HCT116 (cell line): ENCODE data around the gene INPP5E.

ENCODE experiments used
- EZH2 ChIP-seq: fragments of 200-600 bp; sonication (generic); IDR thresholded peaks from 2 replicates; pipeline ENCODE4 v1.6.1; 2017; ENCODE audit warnings: antibody characterized with exemption, mixed run types
- MAX ChIP-seq: IDR thresholded peaks from 2 replicates; pipeline ENCODE4 v1.6.1; 2012
- POLR2A ChIP-seq: IDR thresholded peaks from 2 replicates; pipeline ENCODE4 v1.7.0; 2011; ENCODE audit warnings: borderline replicate concordance; ENCODE audit not compliant: insufficient read depth, insufficient read length; ENCODE audit errors: extremely low read depth
- POLR2AphosphoS5 ChIP-seq: IDR thresholded peaks from 2 replicates; pipeline ENCODE4 v1.6.1; 2011; ENCODE audit warnings: mild to moderate bottlenecking, low read depth, low read length, moderate library complexity
- RAD21 ChIP-seq: IDR thresholded peaks from 2 replicates; pipeline ENCODE4 v1.6.1; 2012; ENCODE audit warnings: low read depth, mild to moderate bottlenecking
- SIN3A ChIP-seq: IDR thresholded peaks from 2 replicates; pipeline ENCODE4 v1.6.1; 2012; ENCODE audit warnings: low read depth
- SP1 ChIP-seq: IDR thresholded peaks from 2 replicates; pipeline ENCODE4 v1.6.1; 2012; ENCODE audit warnings: low read depth
- SRF ChIP-seq: IDR thresholded peaks from 2 replicates; pipeline ENCODE4 v1.6.1; 2012; ENCODE audit warnings: low read depth
- YY1 ChIP-seq: IDR thresholded peaks from 2 replicates; pipeline ENCODE4 v1.6.1; 2011; ENCODE audit warnings: low read length, low read depth, moderate library complexity, mild to moderate bottlenecking; ENCODE audit not compliant: insufficient replicate concordance; ENCODE audit errors: extremely low read depth
- TF ChIP-seq, protein P1 (sequence below), 3 experiments: fragments of 200-600 bp in 1 of 3; sonication (generic) in 1 of 3; IDR thresholded peaks in 2 of 3; conservative IDR thresholded peaks in 1 of 3; 2 replicates each; pipeline ENCODE4 v1.5.1; 2012 to 2017; ENCODE audit warnings: low read depth in 2 of 3, low read length in 2 of 3, antibody characterized with exemption in 1 of 3, borderline replicate concordance in 1 of 3, control low read depth in 1 of 3, mild to moderate bottlenecking in 1 of 3, mixed read lengths in 1 of 3, mixed run types in 1 of 3, moderate library complexity in 1 of 3; ENCODE audit not compliant: insufficient read depth in 1 of 3
- TF ChIP-seq, protein P2 (sequence below): IDR thresholded peaks from 2 replicates; pipeline ENCODE4 v1.6.1; 2012; ENCODE audit warnings: low read depth

DNA sequence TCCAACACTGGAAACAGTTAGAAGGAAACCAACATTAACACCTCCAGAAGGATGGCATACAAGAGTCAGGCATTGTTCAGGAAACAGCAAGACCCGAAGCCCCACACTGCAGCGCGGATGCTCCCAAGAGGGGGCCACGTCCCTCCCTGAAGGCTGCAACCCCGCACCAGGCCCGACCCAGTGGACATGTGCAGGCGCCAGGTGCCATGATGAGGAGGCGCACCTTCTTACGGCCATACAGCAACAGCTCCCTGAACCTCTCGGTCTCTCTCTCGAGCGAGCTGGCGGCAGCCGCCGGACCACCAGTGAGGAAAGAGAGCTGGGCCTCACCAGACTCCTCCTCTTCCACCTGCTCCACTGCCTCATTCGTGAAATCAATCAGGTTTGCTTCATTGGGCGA is 23.0 kb upstream of the INPP5E start:
- no peak for TF ChIP-seq SP1
- TF ChIP-seq POLR2AphosphoS5: no peak
- no peak for TF ChIP-seq YY1
- TF ChIP-seq SRF: no peak
- TF ChIP-seq POLR2A: no peak
- TF ChIP-seq, protein P1, sequence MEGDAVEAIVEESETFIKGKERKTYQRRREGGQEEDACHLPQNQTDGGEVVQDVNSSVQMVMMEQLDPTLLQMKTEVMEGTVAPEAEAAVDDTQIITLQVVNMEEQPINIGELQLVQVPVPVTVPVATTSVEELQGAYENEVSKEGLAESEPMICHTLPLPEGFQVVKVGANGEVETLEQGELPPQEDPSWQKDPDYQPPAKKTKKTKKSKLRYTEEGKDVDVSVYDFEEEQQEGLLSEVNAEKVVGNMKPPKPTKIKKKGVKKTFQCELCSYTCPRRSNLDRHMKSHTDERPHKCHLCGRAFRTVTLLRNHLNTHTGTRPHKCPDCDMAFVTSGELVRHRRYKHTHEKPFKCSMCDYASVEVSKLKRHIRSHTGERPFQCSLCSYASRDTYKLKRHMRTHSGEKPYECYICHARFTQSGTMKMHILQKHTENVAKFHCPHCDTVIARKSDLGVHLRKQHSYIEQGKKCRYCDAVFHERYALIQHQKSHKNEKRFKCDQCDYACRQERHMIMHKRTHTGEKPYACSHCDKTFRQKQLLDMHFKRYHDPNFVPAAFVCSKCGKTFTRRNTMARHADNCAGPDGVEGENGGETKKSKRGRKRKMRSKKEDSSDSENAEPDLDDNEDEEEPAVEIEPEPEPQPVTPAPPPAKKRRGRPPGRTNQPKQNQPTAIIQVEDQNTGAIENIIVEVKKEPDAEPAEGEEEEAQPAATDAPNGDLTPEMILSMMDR (IDR thresholded peaks at IDR 0.05 in 2 of 3, conservative IDR thresholded peaks at IDR 0.05 in 1 of 3; ENCODE audit: borderline replicate concordance in 1 of 3, insufficient read depth in 1 of 3, low read depth in 2 of 3, low read length in 2 of 3): no peak
- no peak for TF ChIP-seq MAX
- no peak for TF ChIP-seq RAD21
- TF ChIP-seq EZH2: no peak
- TF ChIP-seq, protein P2, sequence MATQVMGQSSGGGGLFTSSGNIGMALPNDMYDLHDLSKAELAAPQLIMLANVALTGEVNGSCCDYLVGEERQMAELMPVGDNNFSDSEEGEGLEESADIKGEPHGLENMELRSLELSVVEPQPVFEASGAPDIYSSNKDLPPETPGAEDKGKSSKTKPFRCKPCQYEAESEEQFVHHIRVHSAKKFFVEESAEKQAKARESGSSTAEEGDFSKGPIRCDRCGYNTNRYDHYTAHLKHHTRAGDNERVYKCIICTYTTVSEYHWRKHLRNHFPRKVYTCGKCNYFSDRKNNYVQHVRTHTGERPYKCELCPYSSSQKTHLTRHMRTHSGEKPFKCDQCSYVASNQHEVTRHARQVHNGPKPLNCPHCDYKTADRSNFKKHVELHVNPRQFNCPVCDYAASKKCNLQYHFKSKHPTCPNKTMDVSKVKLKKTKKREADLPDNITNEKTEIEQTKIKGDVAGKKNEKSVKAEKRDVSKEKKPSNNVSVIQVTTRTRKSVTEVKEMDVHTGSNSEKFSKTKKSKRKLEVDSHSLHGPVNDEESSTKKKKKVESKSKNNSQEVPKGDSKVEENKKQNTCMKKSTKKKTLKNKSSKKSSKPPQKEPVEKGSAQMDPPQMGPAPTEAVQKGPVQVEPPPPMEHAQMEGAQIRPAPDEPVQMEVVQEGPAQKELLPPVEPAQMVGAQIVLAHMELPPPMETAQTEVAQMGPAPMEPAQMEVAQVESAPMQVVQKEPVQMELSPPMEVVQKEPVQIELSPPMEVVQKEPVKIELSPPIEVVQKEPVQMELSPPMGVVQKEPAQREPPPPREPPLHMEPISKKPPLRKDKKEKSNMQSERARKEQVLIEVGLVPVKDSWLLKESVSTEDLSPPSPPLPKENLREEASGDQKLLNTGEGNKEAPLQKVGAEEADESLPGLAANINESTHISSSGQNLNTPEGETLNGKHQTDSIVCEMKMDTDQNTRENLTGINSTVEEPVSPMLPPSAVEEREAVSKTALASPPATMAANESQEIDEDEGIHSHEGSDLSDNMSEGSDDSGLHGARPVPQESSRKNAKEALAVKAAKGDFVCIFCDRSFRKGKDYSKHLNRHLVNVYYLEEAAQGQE: no peak
- no peak for TF ChIP-seq SIN3A
